Adrenal gland (tissue), 12 donors: ENCODE measurements around the gene MIR17HG. TPM values are rescaled to one million over a fixed set of nuclear protein-coding genes. Genes with fewer than 3 reads are reported as not detected.

Experiments used
- DNase-seq, 7 donors: peaks; one replicate each; pipeline ENCODE4 v3.0.0-alpha.2; 2019 to 2020
- H3K27ac ChIP-seq, 5 donors: fragments of 200-600 bp; sonication (generic) in 4 of 5; 1 replicate in 3 of 5; 2 replicates in 2 of 5; pipeline versions ENCODE4 v1.5.1 to v1.8.0; 2016 to 2020; ENCODE audit warnings: mild to moderate bottlenecking in 1 of 5
- H3K27me3 ChIP-seq: fragments of 200-600 bp; 2 replicates; pipeline ENCODE4 v1.8.0; 2021
- H3K36me3 ChIP-seq, 2 donors: fragments of 200-600 bp; replicated peaks in 1 of 2; 1 replicate in 1 of 2; 2 replicates in 1 of 2; pipeline versions ENCODE4 v1.5.1 to v1.8.0; 2018 to 2022
- H3K4me1 ChIP-seq, 2 donors: fragments of 200-600 bp; replicated peaks in 1 of 2; 1 replicate in 1 of 2; 2 replicates in 1 of 2; pipeline versions ENCODE4 v1.5.1 to v1.8.0; 2018 to 2021
- H3K4me3 ChIP-seq, 4 donors: fragments of 200-600 bp; sonication (generic) in 3 of 4; one replicate each; pipeline ENCODE4 v1.5.1; 2016 to 2018
- H3K9me3 ChIP-seq, 3 donors: fragments of 200-600 bp; sonication (generic) in 1 of 3; replicated peaks in 1 of 3; 1 replicate in 2 of 3; 2 replicates in 1 of 3; pipeline versions ENCODE4 v1.5.1 to v1.8.0; 2016 to 2021
- CTCF ChIP-seq, 6 experiments: fragments of 450-650 bp in 4 of 6; fragments of 200-600 bp in 2 of 6; sonication (generic) in 1 of 6; IDR thresholded peaks; 1 replicate in 5 of 6; 2 replicates in 1 of 6; pipeline versions ENCODE4 v1.5.1 to v1.8.0; 2016 to 2021; ENCODE audit warnings: antibody characterized with exemption in 6 of 6, mild to moderate bottlenecking in 2 of 6, moderate library complexity in 1 of 6
- POLR2A ChIP-seq, 2 donors: fragments of 450-650 bp; IDR thresholded peaks; one replicate each; pipeline ENCODE4 v1.6.1; 2017; ENCODE audit warnings: antibody characterized with exemption in 2 of 2, mild to moderate bottlenecking in 2 of 2, moderate library complexity in 1 of 2
- WGBS, 4 donors: extraction: QIAGEN DNeasy Blood & Tissue Kit in 2 of 4; methylation state at CpG; one replicate each; pipeline versions ENCODE4 v1.1.5 to v1.1.7; 2013 to 2017; 5-methylcytosine and 5-hydroxymethylcytosine counted together
- intact Hi-C, 2 donors: fragments of 100-400 bp; cut with DNase I; formaldehyde crosslinking; loops; one replicate each; pipeline versions ENCODE4 v1.14.1 to v1.15.0; 2022 to 2023
- polyA plus RNA-seq, 3 donors: library from polyadenylated mRNA; stranded (reverse); fragments of 200-250 nt in 2 of 3; fragments of 350-450 nt in 1 of 3; fragmentation: Illumina TruSeq in 1 of 3; extraction: RNeasy Lipid Tissue Mini Kit (QIAGEN cat#74804) in 1 of 3; gene quantifications; one replicate each; pipeline ENCODE4 v1.2.3, GENCODE V29; 2013 to 2014
- total RNA-seq, 9 donors: library from RNA; depleted of rRNA in 4 of 9; stranded (reverse); fragments of >200 nt in 4 of 9; fragments of 120-200 nt in 1 of 9; fragmentation: NEBNext Ultra II Directional in 1 of 9; extraction: Animal tissue kit (Norgen Biotek cat#: 25700) in 1 of 9; gene quantifications; one replicate each; pipeline versions ENCODE4 v1.1.0 to v1.2.4, GENCODE V29; 2013 to 2023
- donor health status: healthy with polysubstance abuse.
- donor health status: Bipolar disorder and iron deficiency.
- donor health status: DM: yes; HTN: yes; CAD: no.
- donor health status: DM: no; HTN: no; CAD: no.
- donor health status: DM: no; HTN: no; CAD: no.
- donor health status: DM: yes; HTN: yes; CAD: no.

MIR17HG gene
- total and polyA plus RNA-seq, 12 donors: 0.41 to 5.4 (median 1.9) TPM

- TF ChIP-seq POLR2A (IDR thresholded peaks at IDR 0.05): no peak
- Histone ChIP-seq H3K27ac (no peak overlapping the region), H3K4me3 (no peak overlapping the region), H3K27me3 (peaks cover 4% of the 10 kb centered on the region), H3K36me3 (no peaks in the 10 kb centered on the region), H3K9me3 (no peaks in the 10 kb centered on the region), H3K4me1 (no peaks in the 10 kb centered on the region)
- intact Hi-C loops: no loop called here
- 67 to 77% (median 73%) methylated on average over 2 of the region's 2 CpGs for WGBS, 4 donors
- DNase-seq: no peak
Measured at GRCh38 chr13:91304741-91305140, 42.7 kb upstream of the MIR17HG start.

- Histone ChIP-seq H3K4me3 (no peak overlapping the region), H3K4me1 (no peaks in the 10 kb centered on the region), H3K36me3 (no peaks in the 10 kb centered on the region), H3K9me3 (no peaks in the 10 kb centered on the region), H3K27me3 (peaks cover 4% of the 10 kb centered on the region), H3K27ac (no peak overlapping the region)
- 90 to 100% (median 96%) methylated on average over 1 of the region's 1 CpG for WGBS, 4 donors
- intact Hi-C loops: no loop called here
- no peak for DNase-seq
- no peak for TF ChIP-seq POLR2A (IDR thresholded peaks at IDR 0.05)
- no peak for TF ChIP-seq CTCF (IDR thresholded peaks at IDR 0.05)
Measured at GRCh38 chr13:91305652-91306051, 41.8 kb upstream of the MIR17HG start.

- Histone ChIP-seq H3K27me3 (peaks cover 11% of the 10 kb centered on the region), H3K9me3 (no peaks in the 10 kb centered on the region), H3K4me1 (no peaks in the 10 kb centered on the region), H3K4me3 (no peak overlapping the region), H3K27ac (no peak overlapping the region), H3K36me3 (no peaks in the 10 kb centered on the region)
- WGBS, 4 donors: 64 to 76% (median 73%) methylated on average over 2 of the region's 2 CpGs
- DNase-seq: no peak
- intact Hi-C loops: no loop called here
- TF ChIP-seq CTCF (IDR thresholded peaks at IDR 0.05): no peak
- no peak for TF ChIP-seq POLR2A (IDR thresholded peaks at IDR 0.05)
Measured at GRCh38 chr13:91307887-91308286, 39.6 kb upstream of the MIR17HG start.

- TF ChIP-seq POLR2A (IDR thresholded peaks at IDR 0.05) (no peak), CTCF (IDR thresholded peaks at IDR 0.05) (no peak)
- intact Hi-C loops: no loop called here
- no peak overlapping the region for H3K4me3 ChIP-seq
Measured at GRCh38 chr13:91308299-91308698, 39.2 kb upstream of the MIR17HG start.

GRCh38 chr13:91311491-91311890 is 36.0 kb upstream of the MIR17HG start:
- Histone ChIP-seq H3K27me3 (peaks cover 42% of the 10 kb centered on the region), H3K4me3 (no peak overlapping the region), H3K36me3 (no peaks in the 10 kb centered on the region), H3K4me1 (no peaks in the 10 kb centered on the region), H3K27ac (no peak overlapping the region), H3K9me3 (peaks cover 0 to 6% (median 0%) of the 10 kb centered on the region in 3 donors)
- intact Hi-C loops: no loop called here
- TF ChIP-seq POLR2A (IDR thresholded peaks at IDR 0.05) (no peak), CTCF (IDR thresholded peaks at IDR 0.05) (no peak)
- WGBS, 4 donors: 74 to 79% (median 76%) methylated on average over 4 of the region's 4 CpGs
- no peak for DNase-seq

More at GRCh38 chr13:91308299-91308698, 39.2 kb upstream of the MIR17HG start:
- Histone ChIP-seq H3K27ac (no peak overlapping the region), H3K36me3 (no peaks in the 10 kb centered on the region), H3K27me3 (peaks cover 12% of the 10 kb centered on the region), H3K4me1 (no peaks in the 10 kb centered on the region), H3K9me3 (no peaks in the 10 kb centered on the region)
- 45 to 61% (median 49%) methylated on average over 2 of the region's 2 CpGs for WGBS, 4 donors
- no peak for DNase-seq
